HCEC 1CT (cell line): Measurements from ENCODE around the gene ENTPD1.
A peak's percentile ranks its signal among the peaks of the same experiment; 100 is the strongest.
"Not testable (repeated sequence)": the region's sequence is repeated elsewhere in the genome, so short reads cannot be mapped to it uniquely, and the experiment has no call there.

Experiments
- DNase-seq: peaks from one replicate; pipeline ENCODE4 v3.0.0-alpha.2; 2017

ENTPD1 gene

DNA sequence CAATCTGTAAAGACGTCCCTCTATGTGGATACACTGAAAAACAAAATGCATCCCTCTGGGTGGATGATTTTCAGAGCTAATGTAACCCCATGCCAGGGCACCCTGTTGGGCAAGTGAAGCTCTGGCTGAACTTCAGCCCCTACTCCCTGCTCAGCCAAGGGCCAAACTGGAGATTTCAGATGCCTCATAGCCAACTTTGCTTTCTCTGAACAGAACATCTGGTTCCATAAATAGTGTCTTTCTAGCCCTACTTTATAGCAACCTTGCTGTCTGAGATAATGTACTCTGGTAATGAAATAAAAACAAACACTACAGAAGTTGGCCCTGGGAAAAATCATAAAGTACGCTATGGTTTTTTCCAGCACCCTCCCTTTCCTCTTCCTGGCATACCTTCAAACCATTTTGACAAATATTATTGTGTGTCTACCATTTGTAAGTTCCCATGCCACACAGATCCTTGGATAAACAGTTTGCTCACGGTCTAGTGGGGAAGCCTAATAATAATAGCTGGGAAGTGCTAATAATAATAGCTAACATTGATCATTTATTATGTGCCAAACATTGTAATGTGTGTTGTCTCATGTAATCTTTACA is 3.4 kb downstream of the ENTPD1 start:
- no peak for DNase-seq

DNA sequence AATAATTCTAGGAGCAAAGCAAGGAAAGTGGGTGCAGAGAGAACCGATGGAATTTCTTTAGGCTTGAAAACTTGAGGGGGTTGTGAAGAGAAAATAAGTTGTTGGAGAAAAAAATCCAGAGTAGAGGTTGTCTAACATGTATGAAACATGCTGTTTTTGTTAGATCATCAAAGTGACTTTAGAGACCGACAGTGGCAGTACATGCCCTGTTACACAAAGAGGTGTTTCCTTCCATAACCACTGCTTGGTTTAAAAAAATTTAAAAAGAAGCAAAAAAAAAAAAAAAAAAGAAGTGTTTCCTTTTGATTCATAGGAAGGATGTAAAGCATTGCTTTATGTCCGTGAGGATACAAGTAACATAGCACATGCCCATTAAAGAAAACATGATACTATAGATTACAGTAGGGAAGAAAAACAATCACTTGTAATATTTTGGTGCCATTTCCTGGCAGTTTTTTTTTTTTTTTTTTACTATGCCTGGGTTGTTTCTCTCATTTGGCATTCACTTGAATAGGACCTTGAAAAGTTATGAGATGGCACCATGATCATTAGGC is 6.1 kb downstream of the ENTPD1 start:
- no peak for DNase-seq

DNA sequence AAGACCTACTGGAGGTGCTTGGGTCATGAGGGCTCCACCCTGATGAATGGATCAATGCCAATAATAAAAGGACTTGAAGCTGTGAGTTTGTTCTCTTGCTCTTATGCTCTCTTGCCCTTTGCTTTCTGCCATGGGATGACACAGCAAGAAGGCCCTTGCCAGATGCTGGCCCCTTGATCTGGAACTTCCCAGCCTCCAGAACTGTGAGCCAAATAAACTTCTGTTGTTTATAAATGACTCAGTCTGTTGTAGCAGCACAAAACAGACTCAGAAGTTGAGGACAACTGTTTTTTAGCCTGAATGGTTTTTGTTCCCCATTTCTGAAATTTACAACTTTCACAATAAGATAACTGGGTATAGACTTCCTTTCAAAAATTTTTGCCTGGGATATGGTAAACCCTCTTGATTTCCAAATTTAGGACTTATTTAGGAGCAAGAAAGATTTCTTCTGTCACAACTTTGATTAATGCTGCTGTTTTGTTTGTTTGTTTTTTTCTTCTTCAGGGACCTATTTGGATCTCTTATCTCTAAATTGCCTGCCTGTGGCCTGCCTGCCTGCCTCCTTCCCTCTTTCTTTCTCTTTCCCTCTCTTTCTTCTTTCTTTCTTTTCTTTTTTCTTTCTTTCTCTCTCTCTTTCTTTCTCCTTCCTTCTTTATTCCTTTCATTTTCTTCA is 12.1 kb downstream of the ENTPD1 start:
- peak; percentile 12 for DNase-seq

DNA sequence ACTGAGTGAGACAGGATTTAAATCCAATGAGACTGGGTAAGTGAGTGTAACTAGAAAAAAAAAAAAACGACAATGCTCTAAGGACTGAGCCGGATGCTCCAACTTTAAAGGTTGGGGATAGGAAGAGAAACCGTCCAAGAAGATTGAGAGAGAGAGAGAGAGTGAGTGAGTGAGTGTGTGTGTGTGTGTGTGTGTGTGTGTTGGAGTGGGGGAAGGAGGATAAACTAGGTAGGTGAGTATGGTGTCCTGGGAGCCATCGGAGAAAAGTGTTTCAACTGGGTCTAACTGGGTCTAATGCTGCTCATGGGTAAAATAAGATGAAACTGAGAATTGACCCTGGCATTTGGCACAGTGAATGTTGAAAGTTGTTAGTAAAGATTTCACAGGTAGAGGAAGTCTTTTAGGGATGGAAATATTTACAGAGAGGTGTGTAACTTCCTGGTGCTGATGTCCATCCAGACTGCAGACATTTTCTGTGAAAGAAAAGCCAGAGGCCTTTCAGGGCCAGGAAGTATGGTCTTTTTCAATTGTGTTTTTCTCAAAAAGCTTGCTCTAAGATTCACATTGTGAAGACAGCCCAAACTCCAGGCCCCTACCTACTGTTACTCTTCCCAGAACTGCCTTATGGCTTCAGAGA is 14.2 kb downstream of the ENTPD1 start:
- DNase-seq = no peak

DNA sequence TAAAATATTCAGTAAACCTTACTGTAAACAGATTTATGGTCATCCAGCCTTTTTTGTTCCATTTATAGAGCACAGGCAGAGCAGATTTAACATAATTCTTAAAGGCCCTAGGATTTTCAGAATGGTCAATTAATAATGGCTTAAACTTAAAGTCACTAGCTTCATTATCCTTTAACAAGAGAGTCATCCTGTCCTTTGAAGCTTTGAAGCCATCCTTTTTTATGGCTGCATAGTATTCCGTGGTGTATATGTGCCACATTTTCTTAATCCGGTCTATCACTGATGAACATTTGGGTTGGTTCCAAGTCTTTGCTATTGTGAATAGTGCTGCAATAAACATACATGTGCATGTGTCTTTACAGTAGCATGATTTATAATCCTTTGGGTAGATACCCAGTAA is 17.5 kb downstream of the ENTPD1 start:
- DNase-seq = not testable (repeated sequence)

DNA sequence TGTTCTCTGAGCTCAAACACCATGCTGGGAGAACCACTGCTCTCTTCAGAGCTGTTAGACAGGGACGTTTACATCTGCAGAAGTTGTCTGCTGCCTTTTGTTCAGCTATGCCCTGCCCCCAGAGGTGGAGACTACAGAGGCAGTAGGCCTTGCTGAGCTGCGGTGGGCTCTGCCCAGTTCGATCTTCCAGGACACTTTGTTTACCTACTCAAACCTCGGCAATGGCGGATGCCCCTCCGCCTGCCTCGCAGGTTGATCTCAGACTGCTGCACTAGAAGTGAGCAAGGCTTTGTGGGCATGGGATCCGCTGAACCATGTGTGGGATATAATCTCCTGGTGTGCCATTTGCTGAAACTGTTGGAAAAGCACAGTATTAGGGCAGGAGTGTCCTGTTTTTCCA is 21.7 kb downstream of the ENTPD1 start:
- not testable (repeated sequence) for DNase-seq

DNA sequence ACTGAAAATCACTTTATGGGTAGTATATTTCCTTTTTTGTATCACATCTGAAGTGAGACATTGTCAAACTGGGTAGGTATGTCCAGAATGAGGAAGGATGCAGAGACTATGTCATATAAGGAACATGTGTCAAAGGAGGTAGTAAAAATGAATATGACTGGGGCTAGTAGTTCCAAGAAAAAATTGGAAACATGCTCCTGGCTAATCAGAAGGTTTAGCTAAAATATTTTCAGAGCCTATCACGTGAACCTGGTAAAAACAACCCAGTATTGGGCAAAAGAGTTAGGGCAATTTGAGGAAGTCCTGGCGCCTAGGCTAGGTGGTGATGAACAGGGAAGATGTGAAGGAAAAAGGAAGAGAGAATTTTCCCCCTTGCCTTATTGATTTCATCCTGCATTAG is 26.4 kb downstream of the ENTPD1 start:
- no peak for DNase-seq

DNA sequence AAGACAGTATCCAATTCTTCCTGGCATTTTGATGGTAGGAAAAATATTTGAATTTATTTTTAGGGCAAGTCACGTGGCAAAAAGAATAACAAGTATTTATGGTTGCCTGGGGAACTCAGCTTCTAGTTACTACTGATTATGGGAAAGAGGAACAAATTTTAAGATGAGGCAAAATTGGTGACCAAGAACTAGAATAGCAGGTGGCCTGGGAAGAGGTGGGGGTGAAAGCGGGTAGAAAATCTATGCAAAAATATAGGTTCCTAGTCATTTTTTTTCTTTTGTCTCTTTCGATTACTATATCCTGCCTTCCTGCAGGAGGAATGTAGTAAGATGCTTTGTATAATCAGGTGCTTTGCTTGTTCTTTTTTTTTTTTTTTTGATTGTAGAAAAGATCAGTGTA is 27.8 kb downstream of the ENTPD1 start:
- DNase-seq = no peak

DNA sequence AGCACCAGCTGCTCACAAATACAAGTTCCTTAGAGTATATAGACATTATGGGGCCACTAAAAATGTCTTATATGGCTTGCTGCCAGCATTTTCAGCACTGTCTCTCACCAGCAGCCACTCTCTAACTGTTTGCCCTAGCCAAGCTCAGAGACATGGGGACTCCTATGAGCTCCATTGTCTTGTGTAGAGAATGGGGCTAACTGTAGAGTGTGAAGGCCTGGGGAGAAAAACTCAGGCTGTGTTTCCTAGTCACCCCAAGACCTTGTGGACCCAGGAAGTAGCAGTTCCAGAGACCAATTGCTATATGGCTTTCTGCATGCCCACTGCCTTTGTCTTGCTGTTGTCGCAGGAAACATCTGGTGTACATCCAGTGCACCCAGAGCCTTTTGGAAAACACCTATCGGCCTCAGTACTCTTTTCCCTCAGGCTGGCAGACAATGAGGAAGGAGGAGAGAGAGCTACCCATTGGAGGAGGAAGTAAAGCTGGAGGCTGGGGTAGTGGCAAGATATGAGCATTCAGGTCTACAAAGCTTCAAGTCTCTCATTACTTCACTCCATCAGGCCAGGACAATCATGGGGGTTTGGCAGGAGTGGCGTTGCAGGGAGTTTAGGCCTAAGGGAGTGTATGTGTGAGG is 28.4 kb downstream of the ENTPD1 start:
- no peak for DNase-seq

DNA sequence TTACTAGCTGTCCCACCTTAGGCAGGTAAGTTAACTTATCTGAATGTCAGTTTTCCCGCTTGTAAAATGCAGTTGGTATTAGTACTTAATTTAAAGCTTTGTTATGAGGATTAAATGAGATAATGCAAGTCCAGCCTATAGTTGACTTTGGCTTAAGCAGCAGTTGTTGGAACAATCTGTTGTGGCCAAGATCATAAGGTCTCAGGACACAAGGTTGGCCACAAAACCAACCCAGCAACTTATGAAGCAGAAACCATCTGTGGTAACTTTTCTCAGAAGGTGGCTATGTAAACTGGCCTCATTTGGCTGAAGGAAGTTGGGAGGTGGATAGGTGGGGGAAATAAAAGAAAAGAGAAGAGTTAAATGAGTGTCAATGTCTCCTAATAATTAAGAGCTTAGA is 29.4 kb downstream of the ENTPD1 start:
- DNase-seq = no peak

DNA sequence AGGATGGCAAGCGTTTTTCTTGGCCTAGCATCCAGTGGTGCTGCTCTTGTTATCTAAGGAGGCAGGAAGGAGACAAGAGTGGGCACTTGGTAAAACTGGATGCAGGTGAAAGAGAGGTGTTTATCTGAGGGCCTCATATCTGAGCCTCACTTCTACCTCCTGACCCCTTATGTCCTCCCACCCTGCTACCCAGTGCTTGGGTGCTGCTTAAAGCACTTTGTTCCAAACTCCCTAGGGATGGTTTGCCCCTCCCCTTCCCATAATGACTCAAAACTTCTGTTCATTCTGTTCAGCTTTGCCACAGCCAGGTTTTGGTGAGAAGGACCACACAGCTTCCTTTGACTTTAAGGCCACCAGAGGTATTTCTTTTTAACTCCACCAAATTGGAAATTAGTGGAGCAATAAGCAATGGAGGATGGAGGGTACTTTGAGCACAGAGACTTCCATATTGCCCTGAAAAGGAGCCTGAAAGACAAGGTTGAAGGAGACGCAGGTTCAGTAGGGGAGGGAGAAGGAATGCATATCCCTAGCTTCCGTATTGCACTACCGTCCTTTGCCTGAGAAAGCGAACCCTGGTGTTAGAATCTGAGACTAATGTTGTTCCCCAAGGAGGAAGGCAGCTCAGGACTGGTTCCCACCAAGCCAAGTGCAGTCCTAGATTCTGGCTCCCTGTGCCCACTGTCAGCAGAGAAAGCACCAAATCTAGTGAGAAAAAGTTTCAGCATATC is 30.1 kb downstream of the ENTPD1 start:
- no peak for DNase-seq

DNA sequence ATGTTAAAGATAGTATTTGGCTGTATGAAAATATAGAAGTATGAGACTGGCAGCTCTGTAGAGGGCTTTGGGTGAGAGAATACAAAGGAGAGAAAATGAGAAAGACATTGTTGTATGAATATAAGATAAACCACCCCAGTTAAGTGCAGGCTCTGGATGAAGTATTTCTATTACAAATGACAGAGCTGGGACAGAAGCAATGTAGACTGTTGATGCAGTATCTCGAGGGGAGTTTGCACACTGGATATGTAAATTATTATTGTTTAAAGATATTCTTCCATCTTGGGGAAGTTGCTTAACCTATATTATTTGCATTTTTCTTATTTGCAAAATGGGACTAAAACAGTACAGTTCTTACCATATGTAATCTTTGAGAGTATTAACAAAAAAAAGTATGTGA is 31.5 kb downstream of the ENTPD1 start:
- no peak for DNase-seq

DNA sequence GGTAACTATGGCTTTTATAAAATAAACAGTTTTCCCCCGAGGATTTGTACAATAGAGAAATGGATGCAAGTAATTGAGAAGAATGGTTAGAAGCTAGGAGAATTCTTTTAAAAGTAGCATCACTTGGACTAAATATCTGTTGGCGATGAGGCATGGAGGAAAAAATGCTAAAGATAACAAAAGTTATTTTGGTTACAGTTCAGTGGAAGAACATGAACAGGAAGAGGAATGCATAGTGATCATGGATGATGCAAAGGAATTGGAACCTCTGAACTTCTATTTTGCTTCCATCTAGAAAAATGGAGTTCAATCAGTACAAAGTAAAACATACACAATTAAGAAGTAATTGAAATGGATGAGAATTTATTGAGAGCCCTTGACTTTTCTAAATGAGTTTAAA is 32.9 kb downstream of the ENTPD1 start:
- DNase-seq = peak; percentile 10

DNA sequence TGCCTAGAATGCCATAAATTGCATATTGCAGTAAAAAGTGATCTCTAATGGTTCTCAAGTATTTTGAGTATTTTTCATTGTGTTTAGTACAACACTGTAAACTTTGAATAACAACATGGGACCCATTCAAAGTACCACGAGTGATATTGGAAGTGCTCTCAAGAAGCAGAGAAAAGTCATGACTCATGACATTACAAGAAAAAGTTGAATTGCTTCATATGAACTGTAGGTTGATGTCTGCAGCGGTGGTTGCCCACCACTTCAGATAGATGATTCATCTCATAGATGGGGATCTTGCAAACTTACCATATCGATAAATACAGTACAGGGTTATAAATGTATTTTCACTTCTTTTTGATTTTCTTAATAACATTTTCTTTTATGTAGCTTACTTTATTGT is 33.9 kb downstream of the ENTPD1 start:
- no peak for DNase-seq

DNA sequence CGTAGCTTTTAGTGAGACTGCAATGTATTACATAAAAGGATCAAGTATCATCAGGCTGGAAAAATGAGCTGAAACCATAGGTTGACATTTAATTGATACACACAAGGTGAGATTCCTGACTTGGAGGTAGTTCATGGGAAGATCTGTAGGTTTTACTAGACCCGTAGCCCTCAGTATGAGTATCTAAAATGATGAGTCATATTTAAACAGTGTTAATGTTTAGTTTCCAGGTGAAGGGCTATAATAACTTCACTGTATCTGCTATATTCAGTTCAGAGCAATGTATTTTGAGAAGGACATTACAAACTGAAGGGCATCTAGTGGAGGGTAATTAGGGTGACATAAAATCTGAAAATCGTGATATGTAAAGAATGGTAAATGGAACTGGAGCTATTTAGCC is 35.0 kb downstream of the ENTPD1 start:
- no peak for DNase-seq

DNA sequence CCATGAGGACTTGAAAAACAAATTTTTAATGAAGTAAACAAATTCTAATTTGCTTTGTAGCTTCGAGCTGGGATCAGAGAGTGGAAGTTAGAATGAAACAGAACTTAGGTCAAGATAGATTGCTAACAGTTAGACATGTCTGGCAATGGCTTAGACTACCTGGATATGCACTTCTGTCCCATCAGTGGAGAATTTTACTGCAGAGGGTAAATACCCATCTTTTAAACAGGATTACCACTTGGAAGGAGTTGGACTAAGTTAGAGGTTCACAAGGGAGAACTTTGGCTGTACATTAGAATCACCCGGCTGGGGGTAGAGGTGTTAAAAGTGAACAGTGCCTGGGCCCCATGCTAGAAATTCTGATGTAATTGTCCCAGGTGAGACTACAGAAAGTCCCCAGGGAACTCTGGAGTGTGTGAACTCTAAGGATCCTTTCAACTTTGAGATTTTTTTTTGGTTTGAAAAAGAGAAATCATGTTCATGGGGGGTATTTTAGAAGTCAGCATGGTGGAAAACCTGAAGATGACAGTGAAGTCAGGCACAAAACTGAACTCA is 35.5 kb downstream of the ENTPD1 start:
- DNase-seq = no peak

DNA sequence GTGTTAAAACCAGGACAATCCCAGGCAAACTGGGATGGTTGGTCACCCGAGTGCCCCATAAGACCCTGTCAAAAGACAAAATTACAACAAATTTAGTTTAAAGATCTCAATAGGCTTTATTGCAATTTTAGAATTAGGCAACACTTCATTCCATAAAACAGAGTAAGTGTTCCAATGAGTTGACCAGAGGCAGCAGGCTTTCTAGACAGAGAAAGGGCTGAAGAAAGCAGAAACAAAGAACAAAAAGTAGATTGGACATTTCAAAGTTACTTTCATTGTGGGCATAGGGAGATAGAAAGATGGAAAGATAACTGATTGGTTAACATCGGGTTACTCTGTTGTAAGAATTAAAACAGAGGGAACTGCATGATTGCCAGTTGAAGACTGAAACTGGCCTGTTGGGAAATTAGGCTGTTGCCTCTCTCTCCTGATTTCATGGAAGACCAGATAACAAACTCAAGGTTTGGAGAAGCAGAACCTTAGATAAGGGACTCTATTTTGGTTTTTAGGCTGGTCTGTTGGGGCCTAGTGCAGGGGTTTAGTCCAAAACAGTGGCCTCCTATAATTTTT is 36.3 kb downstream of the ENTPD1 start:
- DNase-seq = no peak

DNA sequence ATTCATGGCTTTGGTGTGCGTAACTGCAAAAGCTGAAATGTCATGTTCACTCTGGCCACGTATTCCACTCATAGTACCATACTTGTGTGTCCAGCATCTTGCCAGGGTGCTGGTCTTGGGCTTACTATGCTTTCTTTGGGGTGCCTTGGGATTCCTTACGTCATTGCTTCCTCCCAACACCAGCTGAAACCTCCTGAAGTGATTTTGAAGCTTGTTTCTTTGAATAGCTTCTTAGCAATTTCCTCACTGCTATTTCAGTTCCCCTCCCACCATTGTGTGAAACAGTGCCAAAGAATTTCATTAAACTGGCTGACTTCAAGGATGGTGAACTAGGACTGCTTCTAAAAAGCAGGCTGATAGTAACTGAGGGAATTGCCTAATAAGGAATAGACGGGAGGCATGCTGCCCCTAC is 36.9 kb downstream of the ENTPD1 start:
- no peak for DNase-seq

DNA sequence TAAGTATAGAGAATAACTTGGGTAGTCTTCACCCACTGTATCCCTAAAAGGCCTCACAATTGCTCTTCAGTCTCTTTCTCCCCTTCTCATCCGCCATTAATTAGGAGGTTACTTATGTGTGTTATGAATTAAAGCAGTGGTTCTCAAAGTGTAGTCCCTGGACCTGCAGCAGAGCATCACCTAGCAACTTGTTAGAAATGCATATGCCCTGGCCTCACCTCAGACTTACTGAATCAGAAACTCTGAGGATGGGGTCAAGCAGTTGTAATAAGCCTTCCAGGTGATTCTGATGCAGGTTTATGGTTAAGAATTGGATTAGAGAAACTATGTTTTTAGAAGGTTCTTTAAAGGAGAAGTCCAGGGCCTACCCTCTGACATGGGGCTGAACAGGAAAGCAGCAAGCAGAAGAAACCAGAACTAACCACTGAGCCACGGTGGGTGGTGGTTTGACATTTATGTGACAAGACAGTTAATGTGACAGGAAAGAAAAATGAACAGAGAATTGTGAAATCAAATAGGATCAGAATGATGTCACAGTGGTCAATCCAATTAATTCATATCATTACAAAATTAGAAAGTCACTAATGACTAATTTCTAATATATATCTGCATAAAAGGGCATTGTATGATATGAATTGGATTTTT is 37.6 kb downstream of the ENTPD1 start:
- DNase-seq = no peak

DNA sequence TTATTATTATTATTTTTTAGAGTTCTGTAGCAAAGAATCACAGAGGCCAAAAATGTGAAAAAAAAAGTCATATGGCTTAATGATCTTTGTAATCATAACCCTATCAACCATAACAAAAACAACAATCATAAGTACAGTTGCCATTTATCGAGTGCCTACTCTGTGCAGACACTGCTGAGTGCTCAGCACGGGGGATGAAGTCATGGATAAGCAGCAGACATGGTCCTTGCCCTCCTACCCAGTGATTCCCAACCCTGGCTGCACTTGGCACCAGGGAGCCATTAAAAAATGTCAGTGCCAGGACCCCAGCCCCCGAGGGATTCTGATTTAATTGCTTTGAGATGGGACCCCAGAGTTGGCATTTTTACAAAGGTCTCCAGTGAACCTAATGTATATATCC is 38.2 kb downstream of the ENTPD1 start:
- DNase-seq = no peak

DNA sequence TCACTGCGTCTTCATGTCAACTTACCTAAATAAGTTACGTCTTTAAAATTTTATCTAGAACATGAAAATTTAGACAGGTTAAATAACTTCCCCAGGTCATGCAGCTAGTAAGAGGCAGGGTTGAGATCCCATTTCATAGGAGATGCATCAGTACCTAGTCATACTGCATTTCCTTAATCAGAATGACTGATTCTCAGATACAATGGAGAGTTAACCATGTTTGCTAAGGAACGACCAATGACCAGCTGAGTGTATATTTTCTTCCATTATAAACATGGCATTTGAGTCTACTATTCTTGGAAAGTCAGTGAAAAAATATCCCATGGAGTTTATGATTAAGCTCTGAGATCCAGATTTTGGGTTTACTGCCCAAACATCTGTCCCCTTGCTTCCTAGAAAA is 39.6 kb downstream of the ENTPD1 start:
- no peak for DNase-seq

DNA sequence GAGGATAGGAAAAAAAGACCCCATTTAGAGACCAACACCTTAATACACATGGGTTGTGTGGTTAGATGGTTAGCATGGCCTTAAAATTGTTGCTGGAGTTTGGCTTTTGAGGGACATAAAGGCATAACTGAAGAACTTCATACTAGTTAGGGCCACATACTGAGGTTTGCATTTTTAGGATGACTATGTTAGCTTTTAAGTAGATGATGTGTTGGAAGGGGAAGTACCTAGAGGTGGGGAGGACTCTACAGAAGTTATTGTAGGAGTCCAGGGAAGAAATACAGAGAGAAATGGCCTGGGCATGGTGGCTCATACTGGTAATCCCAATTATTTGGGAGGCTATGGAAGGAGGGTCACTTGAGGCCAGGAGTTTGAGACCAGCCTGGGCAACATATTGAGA is 40.5 kb downstream of the ENTPD1 start:
- DNase-seq = no peak
